ENCODE data around the gene TEAD1. TPM values are rescaled to one million over a fixed set of nuclear protein-coding genes. Genes with fewer than 3 reads are reported as not detected.

TEAD1 gene
- polyA plus RNA-seq, 1 donor from 2014 or later, result 12.2 TPM

GRCh38 chr11:12930850-12931249 is 256.6 kb downstream of the TEAD1 start:
- H3K4me2 ChIP-seq (ENCODE audit: low read length), result no peak overlapping the region
- H3F3A ChIP-seq (ENCODE audit: insufficient read depth, low read length, poor library complexity, severe bottlenecking), result no peaks in the 10 kb centered on the region
- no peaks in the 10 kb centered on the region for H3K27me3 ChIP-seq (ENCODE audit: insufficient read depth, low read depth, low read length)
- no peaks in the 10 kb centered on the region for H3K79me2 ChIP-seq (replicated peaks; ENCODE audit: insufficient read depth, low read length)
- H2AFZ ChIP-seq (ENCODE audit: low read depth, low read length), result no peak overlapping the region
- no peak overlapping the region for H3K9ac ChIP-seq (ENCODE audit: low read length)
- no peaks in the 10 kb centered on the region for H3K9me2 ChIP-seq (ENCODE audit: insufficient read depth, low read length)
- H3K4me3 ChIP-seq (ENCODE audit: low read length), result no peak overlapping the region
- H3K27ac ChIP-seq (ENCODE audit: low read length), result no peak overlapping the region
- no peaks in the 10 kb centered on the region for H3K36me3 ChIP-seq (ENCODE audit: insufficient read depth, low read length)
- TF ChIP-seq POLR2AphosphoS5 (IDR thresholded peaks at IDR 0.05) (no peak), SMC3 (conservative IDR thresholded peaks at IDR 0.05; ENCODE audit: poor library complexity) (no peak), EZH2 (IDR thresholded peaks at IDR 0.05; ENCODE audit: borderline replicate concordance, insufficient read depth, low read length, poor library complexity, severe bottlenecking) (no peak), TAF1 (IDR thresholded peaks at IDR 0.05; ENCODE audit: low read depth) (no peak), CTCF (IDR thresholded peaks at IDR 0.05; ENCODE audit: poor library complexity, severe bottlenecking) (no peak), MXI1 (conservative IDR thresholded peaks at IDR 0.05; ENCODE audit: poor library complexity, severe bottlenecking) (no peak), EP300 (conservative IDR thresholded peaks at IDR 0.05; ENCODE audit: poor library complexity, severe bottlenecking) (no peak)
- no peaks in the 10 kb centered on the region for H4K20me1 ChIP-seq (ENCODE audit: insufficient read depth)
- no peaks in the 10 kb centered on the region for H3K9me3 ChIP-seq (ENCODE audit: low read length)

GRCh38 chr11:12932485-12932884 is 258.3 kb downstream of the TEAD1 start:
- H4K20me1 ChIP-seq (ENCODE audit: insufficient read depth), result no peaks in the 10 kb centered on the region
- TF ChIP-seq REST (IDR thresholded peaks at IDR 0.05; ENCODE audit: borderline replicate concordance) (no peak), EP300 (conservative IDR thresholded peaks at IDR 0.05; ENCODE audit: poor library complexity, severe bottlenecking) (no peak), SMC3 (conservative IDR thresholded peaks at IDR 0.05; ENCODE audit: poor library complexity) (no peak), TAF1 (IDR thresholded peaks at IDR 0.05; ENCODE audit: low read depth) (no peak), EZH2 (IDR thresholded peaks at IDR 0.05; ENCODE audit: borderline replicate concordance, insufficient read depth, low read length, poor library complexity, severe bottlenecking) (no peak), POLR2AphosphoS5 (IDR thresholded peaks at IDR 0.05) (no peak), RAD21 (conservative IDR thresholded peaks at IDR 0.05) (no peak), MXI1 (conservative IDR thresholded peaks at IDR 0.05; ENCODE audit: poor library complexity, severe bottlenecking) (no peak), CTCF (IDR thresholded peaks at IDR 0.05; ENCODE audit: poor library complexity, severe bottlenecking) (no peak)
- H3F3A ChIP-seq (ENCODE audit: insufficient read depth, low read length, poor library complexity, severe bottlenecking), result no peaks in the 10 kb centered on the region
- no peak overlapping the region for H3K27ac ChIP-seq (ENCODE audit: low read length)
- no peaks in the 10 kb centered on the region for H3K9me3 ChIP-seq (ENCODE audit: low read length)
- no peak overlapping the region for H3K4me2 ChIP-seq (ENCODE audit: low read length)
- H3K79me2 ChIP-seq (replicated peaks; ENCODE audit: insufficient read depth, low read length), result no peaks in the 10 kb centered on the region
- H3K36me3 ChIP-seq (ENCODE audit: insufficient read depth, low read length), result no peaks in the 10 kb centered on the region
- H3K9ac ChIP-seq (ENCODE audit: low read length), result no peak overlapping the region
- no peaks in the 10 kb centered on the region for H3K9me2 ChIP-seq (ENCODE audit: insufficient read depth, low read length)
- H3K27me3 ChIP-seq (ENCODE audit: insufficient read depth, low read depth, low read length), result no peaks in the 10 kb centered on the region
- no peak overlapping the region for H2AFZ ChIP-seq (ENCODE audit: low read depth, low read length)
- H3K4me3 ChIP-seq (ENCODE audit: low read length), result no peak overlapping the region

Measured in neural cell (in vitro differentiated cells).